COLO829 (cell line): Measurements from ENCODE around the gene CREB3L1.

Experiments used
- DNase-seq: peaks from one replicate; pipeline ENCODE4 v3.0.0; 2012; ENCODE audit warnings: low spot score

Gene CREB3L1

GRCh38 chr11:46346886-46347636, 69.6 kb downstream of the CREB3L1 start, which contains the start of gene DGKZ:
TSS of gene DGKZ (plus strand) at chr11:46347463. CDS start at chr11:46347660, 197 bp downstream.
- DNase-seq, result peak; percentile 89

- DNase-seq, result no peak
These were observed 70.3 kb downstream of the CREB3L1 start for GRCh38 chr11:46347637-46348311.

- DNase-seq, result no peak
These were observed 71.3 kb downstream of the CREB3L1 start for GRCh38 chr11:46348566-46349401.

- DNase-seq, result no peak
These were observed 73.2 kb downstream of the CREB3L1 start for GRCh38 chr11:46350695-46351094.

GRCh38 chr11:46351148-46351547, 73.7 kb downstream of the CREB3L1 start:
- no peak for DNase-seq

- DNase-seq, result no peak
These were observed 74.1 kb downstream of the CREB3L1 start for GRCh38 chr11:46351606-46352005.

GRCh38 chr11:46352063-46352841, 74.8 kb downstream of the CREB3L1 start:
- DNase-seq, result no peak

- no peak for DNase-seq
These were observed 76.2 kb downstream of the CREB3L1 start for GRCh38 chr11:46353698-46354097.

GRCh38 chr11:46356924-46357482, 79.5 kb downstream of the CREB3L1 start:
- DNase-seq, result no peak

- no peak for DNase-seq
These were observed 80.0 kb downstream of the CREB3L1 start for GRCh38 chr11:46357483-46357936.

GRCh38 chr11:46359953-46360352, 82.5 kb downstream of the CREB3L1 start:
- DNase-seq, result no peak

- no peak for DNase-seq
These were observed 83.4 kb downstream of the CREB3L1 start for GRCh38 chr11:46360878-46361277.

GRCh38 chr11:46361283-46362155, 84.1 kb downstream of the CREB3L1 start:
- DNase-seq, result no peak

- DNase-seq, result no peak
These were observed 84.9 kb downstream of the CREB3L1 start for GRCh38 chr11:46362156-46363030.

- DNase-seq, result peak; percentile 91
These were observed 85.6 kb downstream of the CREB3L1 start for GRCh38 chr11:46363031-46363407.

- DNase-seq, result peak; percentile 90
These were observed 86.1 kb downstream of the CREB3L1 start for GRCh38 chr11:46363455-46364005.

- DNase-seq, result no peak
These were observed 86.6 kb downstream of the CREB3L1 start for GRCh38 chr11:46364056-46364455.

GRCh38 chr11:46364791-46365190, 87.3 kb downstream of the CREB3L1 start:
- no peak for DNase-seq

GRCh38 chr11:46366260-46366659, 88.8 kb downstream of the CREB3L1 start:
- DNase-seq, result no peak
